GM19193 (cell line): ENCODE results near the gene ACE2.

Experiments
- POLR2A ChIP-seq: IDR thresholded peaks from 4 replicates; pipeline ENCODE4 v1.6.1; 2011; ENCODE audit not compliant: insufficient read depth, insufficient read length; ENCODE audit errors: extremely low read depth

ACE2 gene

DNA sequence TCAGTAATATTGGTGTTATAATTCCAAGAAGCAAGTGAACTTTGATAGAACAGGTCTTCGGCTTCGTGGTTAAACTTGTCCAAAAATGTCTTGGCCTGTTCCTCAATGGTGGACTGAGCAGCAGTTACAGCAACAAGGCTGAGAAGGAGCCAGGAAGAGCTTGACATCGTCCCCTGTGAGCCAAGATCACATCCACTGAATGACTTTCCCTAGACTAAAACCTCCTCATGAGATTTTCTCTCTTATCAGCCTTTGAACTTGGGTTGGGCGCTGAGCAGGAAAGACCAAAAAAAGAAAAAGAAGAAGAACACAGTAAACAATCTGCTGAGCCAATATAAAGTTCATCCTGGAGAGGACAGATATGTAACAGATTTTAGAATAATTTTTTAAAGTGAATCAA lies at the start of gene ACE2:
Gene ACE2 (minus strand): TSS at position 216 of the 400 bp plus-strand sequence. CDS start 49 bp downstream, at position 167.
- TF ChIP-seq POLR2A, result no peak

DNA sequence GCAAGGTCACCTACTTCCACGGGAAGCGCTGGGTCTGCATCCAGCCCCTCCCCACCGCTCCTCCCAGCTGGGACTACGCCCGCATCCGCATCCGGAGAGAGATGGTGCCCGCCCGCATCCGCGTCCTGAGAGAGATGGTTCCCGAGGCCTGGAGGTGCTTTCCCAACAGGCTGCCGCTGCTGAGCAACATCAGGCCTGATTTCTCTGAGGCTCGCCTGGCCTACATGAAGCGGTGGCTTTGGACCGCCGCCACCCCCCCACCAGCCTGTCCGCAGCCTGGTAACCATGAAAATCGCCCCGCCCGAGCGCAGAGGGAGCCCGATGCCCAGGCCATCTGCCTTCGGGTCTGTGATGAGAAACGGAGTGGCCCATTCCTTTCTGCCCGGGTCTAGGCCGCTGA lies 45.8 kb upstream of the ACE2 start:
- TF ChIP-seq POLR2A, result no peak

DNA sequence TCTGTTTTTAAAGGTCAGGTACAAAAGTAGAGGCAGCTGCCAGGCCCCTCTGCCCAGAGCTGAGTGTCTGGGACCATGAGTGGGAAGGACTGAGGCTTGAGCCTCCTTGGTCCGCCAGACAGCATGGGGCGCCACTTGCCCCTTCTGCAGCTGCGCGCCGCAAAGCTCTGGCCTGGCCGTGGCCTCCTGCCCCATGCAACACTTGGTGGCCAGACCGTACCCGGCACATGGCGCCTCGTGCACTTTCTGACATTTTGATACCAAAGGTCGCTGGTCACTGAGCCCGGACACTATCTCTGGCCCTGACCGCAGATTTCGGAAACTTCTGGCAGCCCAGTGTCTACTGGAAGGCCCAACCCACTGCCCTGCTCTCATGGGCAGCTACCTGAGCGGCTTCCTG lies 45.3 kb upstream of the ACE2 start:
- TF ChIP-seq POLR2A, result no peak

DNA sequence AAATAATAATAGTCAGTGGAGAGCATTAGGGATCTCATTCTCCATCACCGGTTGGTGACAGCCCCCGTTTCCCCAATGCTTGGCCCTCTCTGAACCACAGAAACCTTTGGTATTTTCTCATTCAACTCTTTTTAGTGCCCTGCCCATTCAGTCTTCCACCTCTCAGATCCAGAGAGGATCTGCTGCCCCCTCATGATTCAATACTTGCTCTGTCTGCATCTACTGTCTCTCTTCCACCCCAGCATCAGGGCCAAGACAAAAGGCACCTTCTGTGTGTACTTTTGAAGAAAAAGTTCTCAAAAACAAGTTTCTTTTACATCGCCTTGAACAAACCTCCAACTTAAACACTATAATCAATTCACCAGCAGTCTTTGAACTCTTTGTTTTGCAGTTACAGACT lies 44.5 kb upstream of the ACE2 start:
- TF ChIP-seq POLR2A, result no peak

DNA sequence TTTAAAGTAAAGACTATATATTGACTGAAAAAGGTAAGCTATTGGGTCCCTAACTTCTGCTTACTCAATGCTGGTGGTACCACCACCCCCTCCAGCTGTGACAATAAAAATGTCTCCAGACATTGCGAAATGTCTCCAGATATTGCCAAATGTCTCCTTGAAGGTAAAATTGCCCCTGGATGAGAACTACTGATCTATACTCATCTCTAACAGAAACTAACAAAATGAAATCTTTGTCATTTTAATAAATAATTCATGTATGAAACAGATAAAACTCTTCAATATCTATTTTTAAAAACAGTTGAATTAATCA lies 43.8 kb upstream of the ACE2 start:
- TF ChIP-seq POLR2A, result no peak

DNA sequence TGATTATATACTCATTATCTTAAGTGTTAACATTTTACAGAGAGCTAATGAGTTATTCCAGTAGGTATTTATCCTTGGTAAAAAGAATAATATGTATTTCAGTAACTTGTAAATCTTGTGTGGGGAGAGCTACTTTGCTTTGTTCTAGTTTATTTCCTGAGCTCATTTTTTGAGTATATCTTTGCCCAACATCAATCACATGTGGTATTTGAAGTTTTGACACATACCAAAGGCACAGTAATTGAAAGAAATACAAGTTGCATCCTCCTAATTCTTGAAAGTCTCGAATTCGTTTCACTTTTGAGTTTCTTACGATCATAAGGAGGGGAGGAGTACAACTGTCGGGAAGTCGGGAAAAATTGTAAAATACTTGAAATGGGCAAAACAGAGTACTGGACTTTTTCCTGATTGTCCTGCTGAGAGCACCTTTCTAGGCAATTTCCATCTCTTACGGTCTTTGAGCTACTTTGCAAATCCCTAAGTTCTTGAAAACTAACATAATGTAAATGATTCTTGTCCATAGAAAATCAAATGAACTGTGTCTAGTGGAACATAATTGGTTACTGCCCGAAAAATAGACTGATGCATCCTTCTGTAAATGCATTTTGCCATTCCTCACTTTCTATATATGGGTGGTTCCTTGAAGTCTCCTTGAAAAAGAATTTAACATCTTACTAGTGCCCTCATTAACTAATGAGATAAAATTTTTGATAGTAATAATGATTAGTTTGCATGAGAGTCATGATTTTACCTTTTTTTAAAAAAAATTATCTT lies 43.2 kb upstream of the ACE2 start:
- no peak for TF ChIP-seq POLR2A

DNA sequence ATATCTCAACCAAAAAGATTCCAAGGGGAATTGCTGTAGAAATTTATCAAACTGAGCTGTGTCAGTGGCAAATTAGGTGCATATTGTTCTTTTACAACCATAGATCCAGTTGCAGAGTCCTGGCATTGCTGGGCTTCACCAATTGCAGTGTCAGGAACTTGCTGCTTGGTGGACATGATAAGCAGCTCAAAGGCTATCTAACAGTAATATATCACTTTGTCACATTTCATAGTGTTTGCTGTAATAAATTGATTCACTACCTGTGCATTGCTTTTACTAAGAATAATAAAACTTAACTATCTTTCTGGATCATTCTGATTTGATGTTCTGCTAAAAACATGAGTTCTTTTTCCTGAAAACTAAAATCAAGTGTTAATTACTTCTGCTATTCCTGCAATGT lies 30.9 kb upstream of the ACE2 start:
- TF ChIP-seq POLR2A, result no peak

DNA sequence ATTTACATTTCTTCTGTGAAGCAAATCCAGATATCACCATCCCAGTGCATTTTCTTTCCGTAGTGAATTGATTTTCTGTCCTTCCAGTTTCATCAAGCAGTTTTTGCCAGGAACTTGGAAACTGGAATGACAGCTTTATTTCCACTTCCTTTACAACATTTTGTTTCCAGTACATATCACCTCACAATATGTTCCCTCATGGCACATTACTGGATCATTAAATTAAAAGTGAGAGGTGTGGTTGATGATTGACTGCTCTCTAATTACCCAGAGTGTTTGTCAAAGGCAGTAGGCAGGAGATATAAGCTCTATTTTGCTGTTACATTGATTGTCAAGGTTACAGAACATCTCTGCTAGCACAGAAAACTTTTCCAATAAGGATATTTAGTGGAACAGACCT lies 22.3 kb upstream of the ACE2 start:
- no peak for TF ChIP-seq POLR2A

DNA sequence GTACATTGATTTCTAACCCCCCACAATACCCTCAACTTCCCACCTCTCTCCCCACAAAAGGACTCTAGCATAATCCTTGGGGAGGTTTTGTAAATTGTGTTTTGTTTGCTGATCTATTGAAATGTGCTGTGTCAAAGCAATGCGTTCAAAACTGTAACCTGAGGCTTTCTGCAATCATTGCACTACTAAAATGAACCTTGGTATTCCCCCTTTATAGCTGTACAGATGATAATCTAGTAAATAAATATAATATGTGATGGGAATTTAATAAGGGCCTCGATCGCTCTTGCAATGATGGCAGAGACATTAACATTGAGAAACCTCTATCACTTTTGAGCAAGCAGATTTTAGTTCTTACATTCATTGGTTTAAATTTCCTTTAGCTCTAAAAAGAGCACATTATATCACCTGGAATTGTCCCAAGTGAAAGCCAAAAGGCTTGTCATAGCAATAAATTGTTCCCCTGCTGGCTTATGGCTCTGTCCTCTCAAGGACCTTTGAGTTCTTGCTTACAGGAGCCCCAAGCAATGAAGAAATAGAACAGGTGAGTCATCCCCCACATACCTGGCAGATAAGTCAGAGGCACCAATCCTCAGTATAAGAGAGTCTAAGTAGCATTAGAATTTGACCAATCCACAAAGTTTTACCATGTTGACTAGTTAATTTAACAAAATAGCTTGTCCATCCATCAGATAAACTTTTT lies 18.4 kb upstream of the ACE2 start:
- no peak for TF ChIP-seq POLR2A

DNA sequence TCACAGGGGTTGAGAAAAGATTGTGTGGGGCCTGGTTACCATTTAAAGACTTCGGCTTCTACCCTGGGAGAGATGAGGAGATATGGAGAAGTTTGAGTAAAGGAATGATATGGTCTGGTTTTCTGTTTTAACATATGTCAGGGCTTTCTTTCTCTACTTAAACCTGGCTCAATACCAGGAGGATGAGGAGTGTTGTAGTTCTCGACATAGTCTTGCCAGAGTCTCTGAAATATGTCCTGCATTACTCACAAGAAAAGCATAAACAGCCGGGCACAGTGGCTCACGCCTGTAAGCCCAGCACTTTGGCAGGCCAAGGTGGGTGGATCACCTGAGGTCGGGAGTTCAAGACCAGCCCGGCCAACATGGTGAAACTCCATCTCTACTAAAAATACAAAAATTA lies 16.4 kb upstream of the ACE2 start:
- TF ChIP-seq POLR2A, result no peak

DNA sequence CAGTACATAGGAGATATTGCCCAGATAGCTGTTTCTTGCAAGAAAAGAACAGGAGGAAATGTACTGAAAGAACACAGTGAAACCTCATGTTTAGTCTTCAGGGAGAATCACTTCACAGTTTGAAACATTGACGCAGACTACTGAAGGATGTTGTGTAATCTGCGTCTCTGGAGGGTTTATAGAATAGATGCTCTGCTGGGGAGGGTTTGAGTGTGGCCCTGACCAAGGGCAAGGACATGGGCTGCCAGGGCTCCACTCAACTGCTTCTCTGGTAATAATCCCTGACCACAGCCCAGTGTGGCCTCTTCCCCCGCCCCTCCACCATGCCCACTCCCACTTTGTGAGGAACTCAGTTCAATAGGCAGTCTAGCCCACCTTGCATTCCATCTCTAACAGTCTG lies 15.8 kb upstream of the ACE2 start:
- TF ChIP-seq POLR2A, result no peak

DNA sequence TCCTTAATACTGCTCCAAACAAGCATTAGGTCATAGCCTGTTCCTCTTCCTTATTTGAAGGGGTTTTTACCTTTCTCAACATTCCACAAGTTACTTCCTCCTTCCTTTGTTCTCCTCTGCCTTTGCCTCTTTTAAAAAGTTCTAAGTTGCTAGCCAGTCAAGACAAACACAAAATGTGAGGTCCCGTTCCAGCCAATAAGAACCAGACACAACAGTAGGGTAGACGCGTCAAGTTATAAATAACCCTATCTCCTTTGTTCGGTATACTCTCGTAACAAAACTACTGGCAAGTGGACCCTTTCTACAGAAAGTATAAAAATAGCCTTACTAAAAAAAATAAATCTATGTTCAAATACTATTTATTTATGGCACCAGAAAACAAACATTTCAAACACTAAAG lies 6.3 kb upstream of the ACE2 start:
- TF ChIP-seq POLR2A, result no peak

DNA sequence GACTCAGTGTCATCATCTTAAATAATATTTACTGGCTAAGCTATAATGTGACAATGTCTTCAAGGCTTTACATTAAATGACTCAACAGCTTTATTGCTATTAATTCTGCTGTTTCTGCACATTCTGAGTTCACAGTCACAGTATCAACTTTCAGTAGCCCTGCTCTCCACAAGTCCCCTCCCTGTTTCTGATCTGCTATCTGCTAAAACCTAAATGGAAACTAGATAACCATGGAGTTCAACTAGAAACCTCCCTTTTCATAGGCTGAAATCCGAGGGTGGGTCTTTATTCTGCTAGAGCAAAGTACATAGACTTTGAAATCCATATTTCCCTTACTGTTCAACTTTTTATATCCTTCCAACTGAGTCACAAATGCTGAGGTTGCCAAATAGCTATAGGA lies 5.4 kb upstream of the ACE2 start:
- no peak for TF ChIP-seq POLR2A

DNA sequence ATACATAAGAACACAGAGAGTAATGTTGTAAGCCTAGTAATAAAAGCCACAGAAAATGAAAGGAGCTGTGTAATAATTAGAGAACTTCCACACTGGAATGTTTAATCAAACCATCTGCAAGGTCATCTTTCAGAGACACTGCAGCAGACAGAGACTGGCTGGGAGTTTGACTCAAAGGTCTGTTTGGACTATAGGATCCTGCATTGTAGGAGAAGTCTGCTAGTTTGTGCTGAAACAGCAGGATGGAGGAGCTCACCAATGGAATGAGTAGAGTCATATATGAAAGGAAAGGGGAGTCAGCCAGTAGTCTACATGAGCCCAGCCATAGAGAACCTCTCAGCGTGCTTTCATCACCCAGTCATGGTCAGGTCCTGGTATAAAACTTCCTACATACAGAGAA lies 4.5 kb upstream of the ACE2 start:
- TF ChIP-seq POLR2A, result no peak

DNA sequence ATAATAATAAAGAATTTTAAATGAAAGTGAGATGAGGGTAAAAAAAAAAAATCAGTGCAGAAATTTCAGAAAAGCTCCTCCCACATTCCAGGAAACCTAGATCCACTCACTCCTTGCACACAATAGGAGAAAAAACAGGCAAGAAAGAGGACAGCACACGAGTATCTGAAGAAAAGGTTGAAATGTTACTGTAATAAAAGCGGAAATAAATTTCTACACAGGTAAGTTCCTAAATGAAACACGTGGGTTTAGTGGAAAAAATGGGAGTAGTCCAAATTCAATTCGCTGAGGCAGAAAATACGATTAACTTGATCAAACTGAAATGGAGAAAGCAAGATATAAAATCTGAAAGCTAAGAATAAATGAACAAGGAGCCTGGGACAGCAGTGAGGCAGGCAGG lies 2.0 kb upstream of the ACE2 start:
- no peak for TF ChIP-seq POLR2A

DNA sequence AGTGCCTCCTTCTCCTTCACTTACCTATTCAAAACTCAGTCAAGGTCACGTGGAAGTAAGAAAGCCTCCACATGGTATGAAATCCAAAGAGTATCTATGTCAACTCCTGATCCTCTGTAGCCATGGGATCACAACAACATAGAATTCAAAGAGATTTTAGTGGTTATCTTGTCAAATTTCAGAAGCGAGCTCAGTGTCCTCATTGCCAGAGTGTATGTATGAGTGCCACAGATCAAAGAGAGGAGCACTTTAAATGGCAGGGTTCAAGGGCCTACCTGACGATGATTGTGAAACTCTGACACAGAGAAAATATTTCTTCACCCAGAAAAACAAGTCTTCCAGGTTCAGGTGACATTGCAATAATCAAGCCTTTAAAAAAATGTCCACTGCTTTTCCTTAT lies 1.2 kb upstream of the ACE2 start:
- no peak for TF ChIP-seq POLR2A
